Skeletal muscle cell (primary cell): Measurements from ENCODE around the gene CALML6.

Experiments used
- DNase-seq: peaks from one replicate; pipeline ENCODE4 v3.0.0-alpha.2; 2010; ENCODE audit warnings: low read depth
- H3K4me3 ChIP-seq: 2 replicates; pipeline ENCODE4 v1.5.1; 2011; ENCODE audit warnings: low read depth, mild to moderate bottlenecking, control low read depth, low read length, moderate library complexity

Gene CALML6

DNA sequence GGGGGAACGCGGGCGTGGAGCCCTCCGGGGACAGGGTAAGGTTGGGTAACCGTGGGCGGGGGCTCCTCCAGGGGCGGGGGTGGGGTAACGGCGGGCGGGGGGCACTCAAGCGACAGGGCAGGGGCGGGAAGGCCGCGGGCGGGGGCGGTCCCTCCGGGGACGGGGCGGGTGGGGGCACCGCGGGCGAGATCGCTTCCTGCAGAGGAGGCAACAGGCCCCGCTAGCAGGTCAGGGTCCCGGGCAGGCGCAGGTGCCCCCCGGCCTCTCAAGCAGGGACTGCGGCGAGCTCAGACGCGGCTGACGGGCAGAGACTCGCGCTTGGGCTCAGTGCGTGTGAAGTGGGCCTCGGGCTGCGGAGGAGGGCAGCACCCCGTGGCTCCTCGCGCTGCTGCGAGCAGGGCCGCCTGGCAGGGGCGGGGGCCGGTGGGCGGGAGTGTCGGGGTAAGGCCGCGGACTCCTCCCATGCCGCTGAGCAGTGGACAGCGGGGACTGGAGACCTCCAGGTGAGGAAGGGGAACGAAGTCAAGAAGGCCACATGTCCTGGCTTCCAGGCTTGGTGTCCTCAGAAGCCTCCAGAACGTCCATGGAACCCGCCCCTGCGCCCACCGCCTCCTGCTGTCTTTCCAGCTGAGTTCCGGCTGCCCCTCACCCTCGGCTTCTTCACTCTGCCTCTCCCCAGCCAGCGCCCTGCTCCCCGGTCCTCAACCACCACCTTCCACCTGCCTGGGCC lies 23.5 kb upstream of the CALML6 start:
- peak overlapping the region; percentile 62 for H3K4me3 ChIP-seq
- no peak for DNase-seq

DNA sequence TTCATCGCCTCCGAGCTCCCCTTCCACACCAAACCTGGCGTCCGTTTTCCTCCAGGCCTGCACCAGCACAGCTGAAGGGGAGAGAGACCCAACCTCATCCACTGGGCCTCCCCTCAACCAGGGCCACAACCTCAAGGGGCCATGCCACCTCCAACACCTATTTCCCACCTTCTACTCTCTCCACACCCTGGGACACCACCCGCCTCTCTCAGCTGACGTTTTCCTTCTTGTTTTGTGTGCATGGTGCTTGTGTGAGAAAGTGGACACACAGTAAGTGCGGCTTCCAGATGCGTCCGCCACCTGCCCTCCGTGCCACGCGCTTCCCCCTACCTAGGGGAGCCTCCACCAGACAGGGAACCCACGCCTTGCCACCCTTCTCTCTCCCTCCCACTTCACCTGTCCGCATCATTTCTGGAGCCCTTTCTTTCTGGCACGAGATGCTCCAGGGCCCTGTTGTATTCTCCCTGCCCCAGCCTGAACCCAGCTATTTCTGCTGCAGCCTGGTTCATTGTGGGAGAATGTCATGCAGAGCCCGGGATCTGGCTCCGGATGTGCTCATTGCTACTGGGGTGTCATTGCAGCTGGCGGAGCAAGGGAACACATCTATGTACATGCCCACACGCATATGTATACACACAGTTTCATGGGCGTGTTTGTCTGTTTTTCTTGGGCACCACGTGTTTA lies 22.8 kb upstream of the CALML6 start:
- H3K4me3 ChIP-seq: peak overlapping the region; percentile 62
- no peak for DNase-seq

DNA sequence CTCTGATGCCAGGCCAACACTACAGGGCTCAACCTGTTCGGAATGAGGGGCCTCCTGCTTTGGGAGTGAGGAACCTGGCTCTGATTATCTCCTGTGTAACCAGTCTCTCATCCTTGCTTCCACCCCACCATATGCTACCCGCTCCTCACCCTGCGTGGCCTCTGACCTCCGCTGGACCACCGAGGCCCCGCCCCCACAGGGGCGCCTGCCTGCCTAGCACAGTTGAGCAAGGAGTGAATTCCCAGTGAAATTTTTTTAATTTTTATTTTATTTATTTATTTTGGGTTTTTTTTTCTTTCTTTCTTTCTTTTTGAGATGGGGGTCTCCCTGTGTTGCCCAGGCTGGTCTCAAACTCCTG lies 22.3 kb upstream of the CALML6 start:
- no peak for DNase-seq
- H3K4me3 ChIP-seq: no peak overlapping the region

DNA sequence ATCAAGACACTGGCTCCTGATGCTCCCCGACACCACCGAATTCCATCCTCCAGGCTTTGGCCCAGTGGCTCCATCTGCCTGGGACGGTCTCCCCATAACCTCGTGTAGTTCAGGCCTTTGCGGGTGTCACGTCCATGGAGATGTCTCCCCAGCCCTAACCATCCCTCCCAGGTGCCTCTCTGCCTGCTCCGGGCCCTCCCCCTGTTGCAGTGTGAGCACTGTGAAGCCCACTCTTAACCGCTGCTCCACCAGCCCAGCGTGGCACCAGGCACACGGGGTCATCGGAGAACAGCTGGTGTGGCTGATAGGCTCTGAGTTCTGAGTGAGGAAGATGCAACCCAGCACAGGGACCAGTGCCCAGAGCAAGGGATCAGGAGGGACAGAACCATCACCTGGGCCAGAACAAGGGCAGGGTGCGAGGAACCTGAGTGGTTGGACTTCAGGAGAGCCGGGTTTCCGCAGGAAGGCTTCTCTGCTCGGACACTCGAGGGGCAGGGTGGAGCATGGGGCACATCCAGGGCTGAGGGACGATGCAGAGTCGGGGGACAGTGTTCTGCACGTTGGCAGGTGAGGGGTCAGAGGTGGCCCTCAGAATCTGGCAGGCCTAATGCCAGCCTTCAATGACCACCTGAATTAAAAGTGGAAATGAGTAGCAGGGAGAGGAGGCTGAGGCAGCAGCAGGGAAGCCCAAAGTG lies 21.6 kb upstream of the CALML6 start:
- no peak for DNase-seq
- H3K4me3 ChIP-seq: no peak overlapping the region

DNA sequence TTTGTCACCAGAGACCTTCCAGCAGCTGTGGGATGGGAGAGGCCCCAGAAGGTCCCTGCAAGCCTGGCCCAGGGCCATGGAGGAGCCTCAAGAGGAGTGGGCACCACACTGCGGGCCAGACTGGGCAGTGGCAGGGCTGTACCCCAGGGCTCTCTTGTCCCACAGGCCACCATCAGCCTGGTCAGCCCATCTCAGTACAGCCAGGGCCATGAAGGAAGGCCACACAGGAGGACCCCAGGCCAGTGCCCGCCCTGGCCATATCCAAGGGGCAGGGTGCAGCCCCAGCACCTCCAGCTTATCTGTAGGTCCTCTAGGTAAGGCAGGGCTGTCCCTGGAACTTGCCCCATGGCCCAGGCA lies 21.1 kb upstream of the CALML6 start:
- DNase-seq: no peak
- H3K4me3 ChIP-seq: no peak overlapping the region

DNA sequence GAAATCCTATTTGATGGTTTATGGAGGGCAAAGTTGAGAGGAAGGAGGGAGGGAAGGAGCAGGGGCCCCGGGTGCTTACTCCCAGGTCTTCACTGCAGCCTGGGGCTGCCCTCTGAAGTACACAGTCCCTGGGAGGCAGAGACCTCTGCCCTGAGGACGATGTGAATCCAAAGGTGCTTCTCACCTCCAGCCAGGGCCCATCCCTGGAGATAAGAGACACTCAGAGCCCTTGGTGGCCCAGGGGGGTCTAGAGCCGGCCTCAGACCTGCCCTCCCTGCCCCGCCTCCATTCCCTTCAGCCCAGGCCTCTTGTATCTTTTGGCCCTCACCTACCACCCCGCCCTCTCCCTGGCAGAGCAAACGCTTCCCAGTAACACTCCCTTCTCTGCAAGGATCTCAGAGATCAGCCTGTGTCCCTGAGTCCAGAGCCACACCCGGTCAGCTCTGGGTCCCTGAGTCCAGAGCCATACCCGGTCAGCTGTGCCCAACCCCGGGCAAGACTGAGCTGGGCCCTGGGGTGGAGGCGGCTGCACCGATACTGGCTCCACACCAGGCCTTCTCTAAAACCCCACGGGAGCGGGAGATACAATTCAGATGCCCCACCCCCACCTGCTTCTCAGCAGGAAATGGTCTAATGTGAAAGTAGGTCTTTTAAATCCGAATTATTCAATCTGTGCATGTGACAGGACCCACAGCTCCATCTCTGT lies 20.6 kb upstream of the CALML6 start:
- no peak for DNase-seq
- H3K4me3 ChIP-seq: no peak overlapping the region

DNA sequence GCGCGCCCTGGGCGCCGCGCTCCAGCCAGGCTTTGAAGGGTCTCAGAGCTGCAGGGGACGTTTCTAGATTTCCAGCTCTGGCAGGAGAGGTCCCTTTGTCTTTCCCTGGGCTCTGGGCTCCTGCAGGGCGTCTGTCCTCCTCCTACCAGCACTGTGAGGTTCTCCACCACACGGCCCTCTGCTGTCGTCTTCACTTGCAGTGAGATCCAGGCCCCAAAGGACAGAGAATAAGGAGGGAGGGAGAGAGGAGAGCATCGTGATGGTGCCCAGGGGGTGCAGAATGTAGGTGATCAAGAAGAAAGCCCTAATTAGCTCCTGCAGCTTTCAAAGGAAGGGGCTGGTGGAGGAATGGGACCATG lies 20.0 kb upstream of the CALML6 start:
- H3K4me3 ChIP-seq: no peak overlapping the region
- DNase-seq: no peak

DNA sequence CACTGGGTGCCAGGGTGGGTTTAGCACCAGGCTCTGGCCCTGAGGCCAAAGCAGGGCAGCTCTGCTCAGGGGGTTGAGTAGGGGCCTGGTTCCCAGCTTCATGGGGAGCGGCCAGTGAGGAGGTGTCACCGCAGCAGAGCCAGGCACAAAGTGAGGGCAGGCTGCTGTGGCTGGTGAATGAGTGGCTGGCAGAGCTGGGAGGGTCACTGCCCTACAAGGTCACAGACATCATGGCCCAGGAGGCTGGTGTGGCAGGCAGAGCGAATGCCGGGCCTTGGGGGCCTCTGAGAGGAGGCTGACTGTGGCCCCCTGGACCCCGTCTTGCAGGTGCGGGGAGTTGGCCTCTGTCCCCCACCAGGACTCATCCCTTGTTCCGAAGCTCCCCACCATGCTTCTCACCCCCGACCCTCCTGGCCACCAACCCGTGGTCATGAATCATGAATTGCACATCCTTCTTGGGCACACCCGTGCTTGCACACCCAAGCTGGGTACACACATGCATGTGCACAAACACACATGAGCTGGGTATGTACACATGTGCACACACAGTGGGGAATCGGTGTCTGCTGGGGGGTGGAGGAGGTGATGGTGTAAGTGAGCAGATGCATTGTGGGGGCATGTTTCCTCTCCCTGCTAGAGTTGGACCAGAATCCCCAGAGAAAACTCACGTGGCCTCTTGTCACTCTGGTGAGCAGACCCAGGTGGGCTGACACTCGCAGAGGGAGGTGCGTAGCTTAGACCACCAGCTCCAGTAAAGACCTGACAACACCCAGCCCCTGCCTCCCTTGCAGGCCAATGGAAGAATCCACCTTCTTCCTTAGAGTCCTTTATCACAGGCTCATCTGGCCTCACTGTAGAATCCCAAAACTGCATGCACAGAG lies 19.4 kb upstream of the CALML6 start:
- no peak for DNase-seq
- H3K4me3 ChIP-seq: no peak overlapping the region

DNA sequence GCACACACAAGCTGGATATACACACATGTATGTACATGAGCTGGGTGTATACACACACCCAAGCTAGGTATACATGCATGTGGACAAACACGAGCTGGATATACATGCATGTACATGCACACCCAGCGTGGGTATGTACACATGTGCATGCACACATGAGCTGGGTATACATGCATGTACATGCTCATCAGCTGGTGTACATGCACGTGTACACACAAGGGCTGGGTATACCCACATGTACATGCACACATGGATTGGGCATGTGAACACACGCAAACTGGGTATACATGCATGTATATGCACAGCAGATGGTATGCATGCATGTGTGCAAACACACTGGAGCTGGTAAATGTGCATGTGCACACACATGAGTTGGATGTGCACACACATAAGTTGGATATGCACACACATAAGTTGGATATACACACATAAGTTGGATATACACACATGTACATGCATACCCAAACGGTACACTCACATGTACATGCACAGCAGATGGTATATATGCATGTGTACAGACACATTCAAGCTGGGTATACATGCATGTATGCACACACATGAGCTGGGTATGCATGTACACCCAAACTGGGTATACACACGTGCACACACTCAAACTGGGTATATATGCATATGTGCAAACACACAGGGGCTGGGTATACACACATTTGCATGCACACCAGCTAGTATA lies 16.7 kb upstream of the CALML6 start:
- DNase-seq: no peak
- H3K4me3 ChIP-seq: no peak overlapping the region

DNA sequence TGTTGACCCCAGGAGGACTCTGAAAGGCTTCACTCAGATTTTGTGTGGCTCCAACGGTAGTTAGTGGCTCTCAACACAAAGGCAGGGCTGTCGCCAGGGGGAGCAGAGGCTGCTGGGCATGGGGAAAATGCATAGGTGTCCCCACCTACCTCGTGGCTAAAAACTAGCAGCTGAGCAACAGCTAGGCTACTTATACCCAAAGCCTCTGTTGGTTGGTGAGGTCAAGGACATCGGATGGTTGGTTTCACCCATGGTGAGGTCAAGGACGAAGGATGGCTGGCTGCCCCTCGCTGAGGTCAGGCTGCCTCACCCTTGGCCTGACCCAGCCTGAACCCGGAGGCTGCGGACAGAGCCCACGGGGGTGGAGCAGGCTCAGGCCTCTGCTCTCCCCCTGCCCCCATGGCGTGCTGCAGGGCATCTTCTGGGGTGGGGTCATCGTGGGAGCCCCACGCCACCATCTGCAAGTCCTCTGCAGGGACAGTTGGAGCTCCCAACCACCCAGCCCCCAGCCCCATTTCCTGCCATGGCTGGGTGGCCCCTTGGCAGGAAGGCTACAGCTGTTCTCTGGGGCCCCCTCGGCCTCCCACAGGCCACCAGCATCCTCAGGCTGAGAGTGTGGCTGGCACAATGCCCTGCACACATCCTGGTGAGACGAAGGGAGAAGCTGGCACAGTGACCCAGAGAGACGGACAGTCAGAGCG lies 15.6 kb upstream of the CALML6 start:
- H3K4me3 ChIP-seq: no peak overlapping the region
- DNase-seq: no peak

DNA sequence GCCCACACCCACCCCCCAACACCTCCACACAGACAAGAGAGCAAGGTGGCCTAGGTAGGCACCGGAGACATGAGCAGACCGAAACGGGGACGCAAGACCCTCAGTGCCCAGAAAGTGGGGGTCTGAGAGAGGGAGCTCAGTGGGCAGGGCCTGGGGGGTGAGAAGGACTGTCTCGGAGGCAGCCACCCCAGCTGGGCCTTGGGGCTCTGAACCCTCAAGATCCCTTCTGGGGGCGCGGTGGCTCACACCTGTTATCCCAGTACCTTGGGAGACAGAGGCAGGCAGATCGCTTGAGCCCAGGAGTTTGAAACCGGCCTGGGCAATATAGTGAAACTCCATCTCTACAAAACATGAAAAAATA lies 15.1 kb upstream of the CALML6 start:
- no peak for DNase-seq
- H3K4me3 ChIP-seq: no peak overlapping the region

DNA sequence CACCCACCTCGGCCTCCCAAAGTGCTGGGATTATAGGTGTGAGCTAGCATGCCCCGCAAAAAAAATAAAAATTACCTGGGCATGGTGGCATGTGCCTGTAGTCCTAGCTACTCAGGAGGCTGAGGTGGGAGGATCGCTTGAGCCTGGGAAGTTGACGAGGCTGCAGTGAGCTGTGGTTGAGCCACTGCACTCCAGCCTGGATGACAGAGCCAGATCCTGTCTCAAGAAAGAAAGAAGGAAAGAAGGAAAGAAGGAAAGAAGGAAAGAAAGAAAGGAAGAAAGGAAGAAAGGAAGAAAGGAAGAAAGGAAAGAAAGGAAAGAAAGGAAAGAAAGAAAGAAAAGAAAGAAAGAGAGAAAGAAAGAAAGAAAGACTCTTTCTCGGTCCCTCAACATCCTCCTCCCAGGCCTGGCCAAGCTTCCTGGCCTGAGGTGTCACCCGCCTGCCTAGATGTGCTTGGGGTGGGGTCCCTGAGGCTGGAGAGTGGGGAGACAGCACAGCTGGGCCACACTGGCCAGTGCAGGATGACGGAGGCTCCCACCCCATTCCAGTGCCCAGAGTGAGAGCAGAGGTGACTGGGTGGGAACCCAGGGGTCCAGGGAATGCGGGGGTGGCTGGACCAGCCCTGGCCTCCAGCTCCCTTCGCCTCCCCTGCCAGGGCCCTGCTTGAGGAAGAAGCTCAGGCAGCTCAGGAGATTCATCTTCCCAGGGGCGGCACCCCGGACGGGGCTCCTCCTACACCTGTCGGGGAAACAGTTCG lies 14.0 kb upstream of the CALML6 start:
- no peak for DNase-seq
- no peak overlapping the region for H3K4me3 ChIP-seq

DNA sequence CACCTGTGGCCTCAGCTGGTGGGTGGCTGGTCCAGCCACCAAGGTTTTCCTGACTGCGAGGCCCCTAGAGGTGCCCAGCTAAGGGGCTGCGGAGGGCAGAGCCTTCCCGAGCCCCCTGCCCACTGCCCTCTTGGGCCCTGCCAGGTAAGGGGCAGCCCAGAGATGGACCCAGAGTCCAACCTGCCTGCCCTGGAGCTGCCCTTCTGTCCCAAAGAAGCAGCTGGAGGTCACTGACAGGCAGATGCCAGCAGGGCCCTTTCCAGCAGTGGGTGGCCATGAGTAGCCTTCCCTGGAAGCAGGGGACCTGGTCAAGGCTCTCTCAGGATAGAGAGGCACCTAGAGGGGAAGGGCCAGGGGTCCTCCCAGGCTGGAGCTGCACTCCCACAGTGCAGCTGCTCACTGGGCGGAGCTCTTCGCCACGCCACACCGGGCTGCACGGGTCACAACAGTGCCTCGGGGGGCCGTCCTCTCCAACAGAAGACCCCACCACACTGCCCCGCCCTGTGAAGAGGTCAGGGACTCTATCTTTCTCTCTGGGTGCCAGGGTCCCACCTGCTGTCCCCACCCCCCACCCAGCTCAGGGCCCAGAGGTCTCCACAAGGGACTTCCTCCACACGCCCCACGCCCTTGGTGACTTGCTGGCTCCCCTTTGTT lies 13.3 kb upstream of the CALML6 start:
- H3K4me3 ChIP-seq: no peak overlapping the region
- no peak for DNase-seq

DNA sequence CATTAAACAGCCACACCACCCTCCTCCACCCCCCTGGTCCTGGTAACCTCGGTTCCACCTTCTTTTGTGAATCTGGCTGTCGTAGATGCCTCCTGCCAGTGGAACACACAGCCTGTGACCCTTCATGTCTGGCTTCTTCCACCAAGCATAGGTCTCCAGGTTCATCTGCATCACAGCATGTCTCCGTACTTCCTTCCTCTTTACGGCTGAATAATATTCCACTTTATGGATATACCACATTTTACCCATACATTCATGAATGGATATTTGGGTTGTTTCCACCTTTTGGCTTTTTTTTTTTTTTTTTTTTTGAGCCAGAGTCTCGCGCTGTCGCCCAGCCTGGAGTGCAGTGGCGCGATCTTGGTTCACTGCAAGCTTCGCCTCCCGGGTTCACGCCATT lies 11.8 kb upstream of the CALML6 start:
- DNase-seq: no peak
- H3K4me3 ChIP-seq: no peak overlapping the region

DNA sequence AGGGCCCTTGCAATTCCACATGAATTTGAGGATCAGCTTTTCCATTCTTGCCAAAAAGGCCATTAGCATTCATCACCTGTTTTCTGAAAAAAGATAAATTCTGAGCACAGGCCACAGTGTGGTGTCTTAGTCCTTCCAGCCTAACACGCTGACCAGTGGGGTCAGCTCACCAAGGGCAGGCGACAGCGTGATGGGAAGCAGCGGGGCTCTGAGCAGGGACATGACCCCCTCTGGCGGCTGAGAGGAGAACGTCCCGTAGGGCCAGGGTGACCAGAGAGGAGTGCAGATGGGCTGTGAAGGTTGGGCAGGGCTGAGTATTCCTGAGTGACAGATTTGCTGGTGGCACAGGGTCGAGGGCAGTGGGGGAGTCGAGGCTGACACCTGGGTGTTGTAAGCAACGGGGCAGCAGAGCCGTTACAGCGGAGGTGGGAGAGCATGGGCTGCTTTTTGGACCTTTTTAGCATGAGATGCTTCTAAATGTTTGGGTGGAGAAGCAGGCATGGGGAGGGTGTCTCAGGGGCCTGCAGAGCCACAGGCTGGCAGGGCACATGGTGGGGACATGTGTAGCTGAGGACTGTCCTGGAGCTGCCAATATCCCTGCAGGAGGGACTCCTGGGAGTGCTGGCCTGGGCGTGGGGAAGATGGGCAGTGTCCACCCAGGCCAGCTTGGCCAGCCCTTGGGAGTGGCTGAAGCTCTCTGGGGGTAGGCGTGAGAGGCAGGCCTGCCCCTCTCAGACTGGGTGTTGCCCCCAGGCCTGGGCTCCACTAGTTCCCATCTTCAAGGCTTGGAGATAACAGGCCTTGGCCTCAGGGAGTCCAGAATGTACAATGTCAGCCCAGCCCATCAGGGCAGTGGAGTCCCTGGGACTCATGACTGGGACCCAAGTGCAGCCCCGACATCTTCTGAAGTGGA lies 8.6 kb upstream of the CALML6 start:
- no peak for DNase-seq

DNA sequence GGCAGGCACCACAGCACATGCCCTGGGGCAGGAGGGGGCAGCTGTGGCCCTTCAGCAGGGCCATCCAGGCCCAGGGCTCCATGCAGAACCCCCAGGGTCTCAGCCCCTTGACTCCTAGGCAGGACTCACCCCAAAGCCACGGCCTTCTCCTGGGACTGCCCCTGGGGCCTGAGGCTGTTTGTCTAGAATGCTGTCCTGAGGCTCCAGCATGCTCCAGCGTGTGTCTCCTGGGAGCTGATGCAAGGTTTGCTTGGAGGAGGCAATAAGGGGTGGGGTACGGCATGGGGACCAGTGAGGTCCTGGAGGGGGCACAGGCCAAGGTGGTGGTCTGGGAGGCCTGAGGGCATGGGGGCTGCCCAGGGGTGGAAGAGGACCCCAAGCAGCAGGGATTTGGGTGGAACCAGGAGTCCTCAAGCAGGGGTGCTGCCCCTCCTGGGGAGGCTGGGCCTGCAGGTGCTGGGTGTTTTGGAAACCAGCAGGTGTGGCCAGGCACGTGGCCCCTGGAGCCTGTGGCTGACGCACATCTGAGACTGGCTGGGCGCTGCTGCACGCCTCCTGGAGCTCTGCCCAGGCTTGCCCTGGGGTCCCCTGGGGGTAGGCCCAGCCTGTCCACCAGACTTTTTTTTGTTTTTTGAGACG lies 7.8 kb upstream of the CALML6 start:
- H3K4me3 ChIP-seq: no peak overlapping the region
- no peak for DNase-seq

More for the DNA sequence above, 8.6 kb upstream of the CALML6 start:
- H3K4me3 ChIP-seq: no peak overlapping the region
